Type B pancreatic cell (in vitro differentiated cells): ENCODE data around the gene PLCB3. TPM values are rescaled to one million over a fixed set of nuclear protein-coding genes. Genes with fewer than 3 reads are reported as not detected.
"Not testable (repeated sequence)": the region's sequence is repeated elsewhere in the genome, so short reads cannot be mapped to it uniquely, and the experiment has no call there.

Experiments used
- DNase-seq: peaks from one replicate; pipeline ENCODE4 v3.0.0; 2021; ENCODE audit warnings: mixed read lengths; ENCODE audit not compliant: unreplicated experiment; ENCODE audit errors: extremely low spot score
- H3K27ac Mint-ChIP-seq: 2 replicates; pipeline ENCODE4 v1.8.0; 2021; ENCODE audit warnings: mild to moderate bottlenecking, mixed read lengths
- H3K27me3 Mint-ChIP-seq: 2 replicates; pipeline ENCODE4 v1.8.0; 2021; ENCODE audit warnings: mixed read lengths
- H3K36me3 Mint-ChIP-seq: 2 replicates; pipeline ENCODE4 v1.8.0; 2021; ENCODE audit warnings: mixed read lengths
- H3K4me1 Mint-ChIP-seq: one replicate; pipeline ENCODE4 v1.8.0; 2021; ENCODE audit warnings: mixed read lengths; ENCODE audit not compliant: unreplicated experiment
- H3K4me3 Mint-ChIP-seq: 2 replicates; pipeline ENCODE4 v1.8.0; 2021; ENCODE audit warnings: mild to moderate bottlenecking, mixed read lengths
- H3K9me3 Mint-ChIP-seq: 2 replicates; pipeline ENCODE4 v1.8.0; 2021; ENCODE audit warnings: mixed read lengths
- total RNA-seq: library from RNA; stranded (reverse); gene quantifications from 2 replicates; pipeline ENCODE4 v1.2.1, GENCODE V29; 2021; ENCODE audit warnings: low replicate concordance
- TF ChIP-seq, protein P1 (sequence below): fragments of 200-600 bp; sonication (generic); conservative IDR thresholded peaks from 2 replicates; pipeline ENCODE4 v1.5.0; 2021; ENCODE audit warnings: antibody characterized with exemption, mild to moderate bottlenecking

PLCB3 gene
- total RNA-seq, 1 donor from 2014 or later: 40.7 TPM

- DNase-seq: peak; percentile 95
- H3K4me1 Mint-ChIP-seq: peaks cover 20% of the 10 kb centered on the region
- H3K27ac Mint-ChIP-seq: peak overlapping the region; percentile 99
- no peaks in the 10 kb centered on the region for H3K9me3 Mint-ChIP-seq
- H3K27me3 Mint-ChIP-seq: peaks cover 21% of the 10 kb centered on the region
- TF ChIP-seq, protein P1, sequence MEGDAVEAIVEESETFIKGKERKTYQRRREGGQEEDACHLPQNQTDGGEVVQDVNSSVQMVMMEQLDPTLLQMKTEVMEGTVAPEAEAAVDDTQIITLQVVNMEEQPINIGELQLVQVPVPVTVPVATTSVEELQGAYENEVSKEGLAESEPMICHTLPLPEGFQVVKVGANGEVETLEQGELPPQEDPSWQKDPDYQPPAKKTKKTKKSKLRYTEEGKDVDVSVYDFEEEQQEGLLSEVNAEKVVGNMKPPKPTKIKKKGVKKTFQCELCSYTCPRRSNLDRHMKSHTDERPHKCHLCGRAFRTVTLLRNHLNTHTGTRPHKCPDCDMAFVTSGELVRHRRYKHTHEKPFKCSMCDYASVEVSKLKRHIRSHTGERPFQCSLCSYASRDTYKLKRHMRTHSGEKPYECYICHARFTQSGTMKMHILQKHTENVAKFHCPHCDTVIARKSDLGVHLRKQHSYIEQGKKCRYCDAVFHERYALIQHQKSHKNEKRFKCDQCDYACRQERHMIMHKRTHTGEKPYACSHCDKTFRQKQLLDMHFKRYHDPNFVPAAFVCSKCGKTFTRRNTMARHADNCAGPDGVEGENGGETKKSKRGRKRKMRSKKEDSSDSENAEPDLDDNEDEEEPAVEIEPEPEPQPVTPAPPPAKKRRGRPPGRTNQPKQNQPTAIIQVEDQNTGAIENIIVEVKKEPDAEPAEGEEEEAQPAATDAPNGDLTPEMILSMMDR: peak; percentile 96
- H3K36me3 Mint-ChIP-seq: no peaks in the 10 kb centered on the region
- H3K4me3 Mint-ChIP-seq: peak overlapping the region; percentile 93
Measured at GRCh38 chr11:64304316-64305072, 53.2 kb downstream of the PLCB3 start.

DNA sequence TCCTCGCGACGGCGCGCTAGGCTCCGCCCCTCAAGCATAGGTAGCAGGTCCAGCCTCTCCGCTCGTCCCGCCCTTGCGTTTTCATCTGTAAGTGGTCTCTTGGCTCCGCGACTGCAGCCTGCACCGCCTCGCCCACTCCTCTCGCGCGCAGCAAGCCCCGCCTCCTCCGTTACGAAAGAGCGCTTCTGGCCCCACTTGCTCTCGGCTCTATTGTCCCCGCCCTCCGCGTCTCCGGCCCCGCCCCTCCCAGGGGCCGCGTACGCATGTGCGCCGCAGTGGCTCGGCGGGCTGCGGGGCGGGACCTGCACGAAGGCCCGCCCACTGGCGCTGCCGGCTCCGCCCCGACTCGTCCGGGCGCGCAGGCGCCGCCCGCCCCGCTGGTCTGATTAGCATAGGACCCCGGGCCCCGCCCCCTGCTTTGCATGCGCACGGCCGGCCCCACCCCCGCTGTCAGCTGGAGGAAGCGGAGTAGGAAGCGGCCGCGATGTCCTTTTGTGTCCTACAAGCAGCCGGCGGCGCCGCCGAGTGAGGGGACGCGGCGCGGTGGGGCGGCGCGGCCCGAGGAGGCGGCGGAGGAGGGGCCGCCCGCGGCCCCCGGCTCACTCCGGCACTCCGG, 53.9 kb downstream of the PLCB3 start, which contains the start of gene ESRRA:
Gene ESRRA, plus strand, starts transcription at position 450 of the 616 bp plus-strand sequence. CDS start 1,656 bp downstream, outside the sequence.
- Mint-ChIP-seq H3K4me1 (peaks cover 20% of the 10 kb centered on the region), H3K36me3 (no peaks in the 10 kb centered on the region), H3K4me3 (peak within 1 kb of the TSS; percentile 96), H3K27me3 (peaks cover 14% of the 10 kb centered on the region), H3K27ac (peak within 1 kb of the TSS; percentile 99), H3K9me3 (no peaks in the 10 kb centered on the region)
- DNase-seq: peak; percentile 100
- TF ChIP-seq, protein P1: no peak

DNA sequence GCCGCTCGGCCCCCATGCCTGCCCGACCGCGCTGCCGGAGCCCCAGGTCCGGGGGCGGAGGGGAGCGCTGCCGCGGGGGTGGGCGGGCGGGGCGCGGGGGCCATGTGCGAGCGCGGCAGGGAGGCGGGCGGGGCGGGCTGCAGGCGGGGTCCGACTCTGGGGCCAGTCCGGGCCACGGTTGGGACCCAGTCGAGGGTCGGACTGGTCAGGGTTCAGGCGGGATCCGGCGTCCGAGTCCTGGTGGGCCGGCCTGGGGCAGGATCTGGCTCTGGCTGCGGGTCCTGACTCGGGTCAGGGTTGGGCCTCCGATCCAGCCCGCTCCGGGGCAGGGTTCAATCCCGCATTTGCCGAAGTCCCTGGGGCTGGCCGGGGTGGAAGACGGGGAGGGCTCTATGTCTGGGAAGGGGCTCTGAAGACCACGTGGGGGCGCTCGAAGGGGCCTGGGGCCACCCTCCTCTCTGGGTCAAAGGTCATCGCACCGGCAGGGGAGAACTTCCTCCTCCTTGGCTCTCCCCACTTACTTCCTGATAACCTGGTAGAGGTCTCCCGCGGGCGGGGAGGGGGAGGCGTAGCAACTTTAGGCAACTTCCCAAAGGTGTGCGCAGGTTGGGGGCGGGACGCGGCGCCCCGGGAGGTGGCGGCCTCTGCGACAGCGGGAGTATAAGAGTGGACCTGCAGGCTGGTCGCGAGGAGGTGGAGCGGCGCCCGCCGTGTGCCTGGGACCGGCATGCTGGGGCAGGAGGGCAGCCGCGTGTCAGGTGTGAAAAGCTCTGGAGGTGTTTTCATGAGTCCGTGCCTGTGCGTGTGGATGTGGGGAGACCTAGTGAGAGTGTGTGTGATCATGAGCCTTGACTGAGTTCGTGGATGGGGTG, 54.6 kb downstream of the PLCB3 start:
- H3K4me1 Mint-ChIP-seq: peaks cover 19% of the 10 kb centered on the region

GRCh38 chr11:64306563-64306875, 55.2 kb downstream of the PLCB3 start:
- Mint-ChIP-seq H3K4me3 (peak overlapping the region; percentile 96), H3K27ac (peak overlapping the region; percentile 92), H3K27me3 (peaks cover 4% of the 10 kb centered on the region), H3K36me3 (no peaks in the 10 kb centered on the region), H3K4me1 (peaks cover 21% of the 10 kb centered on the region), H3K9me3 (no peaks in the 10 kb centered on the region)
- TF ChIP-seq, protein P1: no peak
- DNase-seq: no peak

More for the DNA sequence above, 54.6 kb downstream of the PLCB3 start:
- TF ChIP-seq, protein P1: peak; percentile 60
- peak overlapping the region; percentile 96 for H3K4me3 Mint-ChIP-seq
- DNase-seq: no peak
- H3K9me3 Mint-ChIP-seq: no peaks in the 10 kb centered on the region
- peaks cover 7% of the 10 kb centered on the region for H3K27me3 Mint-ChIP-seq
- no peaks in the 10 kb centered on the region for H3K36me3 Mint-ChIP-seq
- peak overlapping the region; percentile 92 for H3K27ac Mint-ChIP-seq

- H3K4me1 Mint-ChIP-seq: peaks cover 21% of the 10 kb centered on the region
- no peak for DNase-seq
- TF ChIP-seq, protein P1: no peak
- H3K27ac Mint-ChIP-seq: no peak overlapping the region
- H3K36me3 Mint-ChIP-seq: no peaks in the 10 kb centered on the region
- H3K27me3 Mint-ChIP-seq: peaks cover under 1% of the 10 kb centered on the region
- H3K4me3 Mint-ChIP-seq: peak overlapping the region; percentile 96
- no peaks in the 10 kb centered on the region for H3K9me3 Mint-ChIP-seq
Measured at GRCh38 chr11:64306876-64307622, 55.7 kb downstream of the PLCB3 start.

DNA sequence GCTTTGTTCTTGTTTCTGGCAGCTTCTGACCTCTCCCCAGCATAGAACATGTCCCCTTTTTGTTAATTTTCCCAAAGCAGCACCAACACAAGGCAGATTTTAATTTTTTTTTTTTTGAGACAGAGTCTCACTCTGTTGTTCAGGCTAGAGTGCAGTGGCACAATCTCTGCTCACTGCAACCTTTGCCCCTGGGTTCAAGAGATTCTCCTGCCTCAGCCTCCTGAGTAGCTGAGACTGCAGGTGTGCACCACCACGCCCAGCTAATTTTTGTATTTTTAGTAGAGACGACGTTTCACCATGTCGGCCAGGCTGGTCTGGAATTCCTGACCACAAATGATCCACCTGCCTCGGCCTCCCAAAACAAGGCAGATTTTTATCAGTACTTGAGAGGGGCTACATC, 56.5 kb downstream of the PLCB3 start:
- DNase-seq, H3K9me3 Mint-ChIP-seq, H3K27me3 Mint-ChIP-seq, H3K36me3 Mint-ChIP-seq: not testable (repeated sequence)
- Mint-ChIP-seq H3K27ac (peak overlapping the region; percentile 26), H3K4me1 (peaks cover 21% of the 10 kb centered on the region), H3K4me3 (peak overlapping the region; percentile 18)
